ENCODE data around the gene GHRHR.

GRCh38 chr7:30918676-30919075 lies 45.1 kb upstream of the GHRHR start:
- TF ChIP-seq POLR2AphosphoS5 (IDR thresholded peaks at IDR 0.05), result no peak
- no peak for TF ChIP-seq CTCF (IDR thresholded peaks at IDR 0.05)
